Stimulated activated CD8-positive, alpha-beta memory T cell treated with anti-CD3 and anti-CD28 coated beads, Interleukin-15, amount 100 ng/mL, for 1 hour (primary cell): ENCODE results near the gene ETS1.

ENCODE experiments used
- DNase-seq: peaks from one replicate; pipeline ENCODE4 v3.0.0-alpha.2; 2020; ENCODE audit warnings: low read depth

The ETS1 gene

GRCh38 chr11:128535468-128536457, 51.6 kb downstream of the ETS1 start:
- DNase-seq: no peak

DNA sequence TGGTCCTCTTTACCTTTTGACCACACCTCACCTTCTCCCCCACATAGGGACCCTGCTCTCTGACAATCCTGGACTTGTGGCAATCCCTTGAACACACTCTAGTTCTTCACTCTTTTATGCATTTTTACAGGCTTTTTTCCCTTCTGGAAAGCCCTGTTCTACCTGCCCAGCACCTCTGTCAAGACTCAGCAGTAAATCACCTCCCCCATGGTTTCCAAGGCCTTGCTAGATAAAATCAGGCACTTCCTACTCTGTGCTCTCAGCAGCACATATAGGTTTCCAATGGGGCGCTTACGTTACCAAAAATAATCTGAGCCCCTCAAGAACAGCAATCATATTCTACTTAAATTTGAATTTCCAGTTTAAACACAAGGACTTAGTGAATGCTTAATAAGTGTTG, 53.9 kb downstream of the ETS1 start:
- no peak for DNase-seq

GRCh38 chr11:128532572-128533091, 54.7 kb downstream of the ETS1 start:
- DNase-seq: no peak

DNA sequence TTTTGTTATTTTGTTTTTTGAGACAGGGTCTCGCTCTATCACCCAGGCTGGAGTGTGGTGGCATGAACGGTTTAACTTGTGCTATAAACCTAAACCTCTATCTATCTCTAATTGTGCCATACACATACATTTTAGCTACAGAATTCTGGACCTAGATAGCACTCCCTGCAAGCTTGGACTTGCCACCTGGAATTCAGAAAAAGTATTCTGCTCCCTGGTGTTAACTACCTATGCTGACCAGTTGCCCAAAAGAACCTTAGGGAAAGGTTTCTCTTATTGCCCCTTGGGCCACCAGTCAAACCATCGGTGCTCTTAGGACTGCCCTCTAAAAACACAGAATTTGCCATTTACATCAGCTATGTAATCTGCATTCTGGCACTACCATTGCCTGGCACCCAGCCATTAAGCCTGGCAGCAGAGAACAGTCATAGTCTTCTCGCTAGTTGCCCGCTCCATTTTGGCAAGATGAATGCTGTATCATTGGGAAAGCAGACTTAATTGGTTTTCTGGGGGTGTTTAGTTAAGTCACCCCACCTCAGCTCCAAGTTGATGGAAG, 55.3 kb downstream of the ETS1 start:
- no peak for DNase-seq

GRCh38 chr11:128531588-128531987, 55.8 kb downstream of the ETS1 start:
- no peak for DNase-seq

DNA sequence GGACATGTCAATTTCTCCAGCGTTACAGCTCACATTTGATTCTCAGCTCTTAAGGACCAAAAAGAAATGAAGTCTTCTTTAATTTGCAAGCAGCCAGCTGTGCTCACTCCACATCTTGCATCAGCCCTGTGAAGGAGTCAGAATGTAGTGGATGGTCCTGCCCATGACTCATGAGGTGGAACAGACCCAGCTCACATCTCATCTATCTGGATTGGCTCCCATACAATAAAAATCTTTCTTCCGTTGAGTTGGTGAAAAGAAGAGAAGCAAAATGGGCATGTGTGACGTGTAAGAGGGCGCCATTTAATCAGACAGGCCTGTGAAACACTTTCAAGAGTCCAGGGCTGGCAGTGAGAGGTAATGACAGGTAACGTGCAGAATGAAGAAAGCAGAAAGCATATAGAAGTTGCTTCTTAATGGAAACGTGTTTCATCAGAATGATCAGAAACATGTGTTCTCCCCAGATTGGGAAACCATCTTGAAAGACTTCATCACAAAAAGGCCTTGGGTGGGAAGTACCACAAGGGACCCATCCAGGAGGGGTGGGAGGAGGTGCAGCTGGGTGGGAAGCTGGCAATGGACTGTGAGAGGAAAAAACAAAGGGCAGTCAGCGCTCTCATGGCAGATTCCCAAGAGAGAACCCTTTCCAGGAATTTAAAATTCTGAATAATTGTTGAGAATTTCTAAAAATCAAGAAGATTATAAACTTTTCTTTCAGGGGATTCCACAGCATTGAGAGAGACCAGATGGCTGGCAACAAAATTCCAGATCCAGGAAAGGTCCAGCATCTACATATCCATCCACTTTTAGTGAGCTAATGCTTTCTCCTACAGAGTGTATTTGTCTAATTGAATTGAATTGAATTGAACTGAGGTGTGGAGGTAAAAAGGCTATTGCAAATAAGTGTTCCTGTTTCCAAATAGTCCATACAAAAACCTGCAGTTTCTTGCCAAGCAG, 57.0 kb downstream of the ETS1 start:
- no peak for DNase-seq

DNA sequence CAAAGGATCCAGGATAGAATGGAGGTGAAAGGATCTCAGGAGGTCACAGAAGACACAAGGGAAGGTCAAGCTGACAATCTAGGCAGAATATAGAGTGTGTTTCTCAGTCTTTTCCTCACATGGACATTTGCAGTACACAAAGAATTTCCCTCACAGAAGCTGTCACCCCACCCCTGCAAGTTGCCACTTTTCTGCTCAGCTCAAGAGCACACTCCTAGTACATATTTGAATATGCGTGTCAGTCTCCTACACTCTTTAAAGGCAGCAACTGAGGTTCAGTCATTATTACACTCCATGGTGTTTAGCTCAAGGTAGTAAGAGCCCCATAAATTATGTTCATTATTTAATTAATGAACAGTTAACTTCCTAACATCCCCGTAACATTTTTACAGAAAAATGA, 59.1 kb downstream of the ETS1 start:
- DNase-seq: no peak

GRCh38 chr11:128527046-128527445, 60.3 kb downstream of the ETS1 start:
- DNase-seq: no peak

DNA sequence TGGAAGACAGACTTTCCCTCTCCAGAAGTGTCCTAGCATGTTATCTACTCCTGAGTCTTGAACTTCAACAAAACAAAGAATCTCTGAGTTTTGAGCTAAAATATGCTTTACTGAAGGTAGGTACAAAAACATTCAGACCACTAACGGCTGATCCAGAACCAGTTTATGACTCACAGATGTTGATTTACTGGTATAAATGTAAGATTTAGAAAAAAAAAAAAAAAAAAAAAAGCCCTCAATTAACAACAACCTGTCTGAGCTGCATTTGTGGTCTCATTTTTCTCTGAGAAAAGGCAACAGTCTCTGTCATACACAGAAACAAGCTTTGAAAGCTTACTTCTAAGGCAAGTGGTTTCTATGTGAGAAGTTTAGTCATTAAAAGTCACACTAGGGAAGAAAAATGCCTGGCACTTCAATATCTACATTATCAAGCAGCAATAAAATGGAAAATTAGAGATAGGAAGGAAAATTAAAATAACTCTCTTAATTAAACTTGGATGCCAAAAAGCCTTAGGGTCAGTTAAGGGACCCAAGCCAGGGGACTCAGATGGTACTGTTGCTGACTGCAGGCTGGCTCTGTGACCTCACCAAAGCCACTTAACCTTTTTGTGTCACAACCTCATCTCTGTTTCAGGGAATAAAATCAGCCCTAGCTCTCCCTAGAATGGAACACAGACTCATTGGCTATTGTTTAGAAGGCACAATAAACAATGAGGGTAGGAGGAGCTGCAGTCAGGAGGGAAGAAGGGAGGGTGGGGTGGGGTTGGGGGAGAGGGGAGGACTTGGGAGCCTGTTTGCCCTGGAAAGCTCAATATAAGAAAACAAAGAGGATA, 61.7 kb downstream of the ETS1 start:
- DNase-seq: no peak

DNA sequence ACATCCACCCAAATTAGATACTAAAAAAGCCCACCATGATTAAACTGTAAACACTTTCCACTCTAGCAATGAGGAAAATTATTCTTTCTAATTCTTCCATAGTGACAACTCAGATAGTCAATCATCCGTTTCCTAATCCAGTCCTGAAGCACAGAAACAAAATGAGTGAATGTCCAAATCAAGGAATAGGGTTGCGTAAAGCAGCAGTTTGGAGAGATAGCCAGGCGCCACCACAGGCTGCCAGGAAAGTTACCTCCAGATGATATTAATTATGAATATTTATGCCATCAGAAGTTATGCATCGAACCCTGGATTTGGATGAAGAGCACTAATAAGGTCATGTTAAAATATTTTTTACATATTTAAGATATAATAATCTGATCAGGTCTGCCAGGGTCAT, 63.2 kb downstream of the ETS1 start:
- no peak for DNase-seq

DNA sequence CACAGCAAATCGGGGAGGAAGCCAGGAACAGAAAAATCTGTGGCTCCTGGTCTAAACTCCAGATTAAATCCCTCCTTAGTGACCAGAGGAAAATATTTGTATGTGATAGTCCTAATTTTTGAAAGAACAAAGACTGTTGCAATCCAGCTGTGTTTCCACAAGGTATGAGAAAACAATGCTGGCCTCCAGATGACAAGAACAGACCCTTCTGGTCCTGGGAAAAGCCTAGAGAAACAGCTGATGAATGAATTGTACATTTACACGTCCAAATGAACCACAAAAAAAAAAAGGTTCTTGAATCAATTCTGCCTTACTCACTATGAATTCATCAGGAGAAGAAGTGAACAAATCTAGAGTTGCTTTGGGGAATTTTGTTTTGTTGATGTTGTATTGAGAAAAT, 63.7 kb downstream of the ETS1 start:
- no peak for DNase-seq

GRCh38 chr11:128522943-128523518, 64.3 kb downstream of the ETS1 start:
- no peak for DNase-seq

DNA sequence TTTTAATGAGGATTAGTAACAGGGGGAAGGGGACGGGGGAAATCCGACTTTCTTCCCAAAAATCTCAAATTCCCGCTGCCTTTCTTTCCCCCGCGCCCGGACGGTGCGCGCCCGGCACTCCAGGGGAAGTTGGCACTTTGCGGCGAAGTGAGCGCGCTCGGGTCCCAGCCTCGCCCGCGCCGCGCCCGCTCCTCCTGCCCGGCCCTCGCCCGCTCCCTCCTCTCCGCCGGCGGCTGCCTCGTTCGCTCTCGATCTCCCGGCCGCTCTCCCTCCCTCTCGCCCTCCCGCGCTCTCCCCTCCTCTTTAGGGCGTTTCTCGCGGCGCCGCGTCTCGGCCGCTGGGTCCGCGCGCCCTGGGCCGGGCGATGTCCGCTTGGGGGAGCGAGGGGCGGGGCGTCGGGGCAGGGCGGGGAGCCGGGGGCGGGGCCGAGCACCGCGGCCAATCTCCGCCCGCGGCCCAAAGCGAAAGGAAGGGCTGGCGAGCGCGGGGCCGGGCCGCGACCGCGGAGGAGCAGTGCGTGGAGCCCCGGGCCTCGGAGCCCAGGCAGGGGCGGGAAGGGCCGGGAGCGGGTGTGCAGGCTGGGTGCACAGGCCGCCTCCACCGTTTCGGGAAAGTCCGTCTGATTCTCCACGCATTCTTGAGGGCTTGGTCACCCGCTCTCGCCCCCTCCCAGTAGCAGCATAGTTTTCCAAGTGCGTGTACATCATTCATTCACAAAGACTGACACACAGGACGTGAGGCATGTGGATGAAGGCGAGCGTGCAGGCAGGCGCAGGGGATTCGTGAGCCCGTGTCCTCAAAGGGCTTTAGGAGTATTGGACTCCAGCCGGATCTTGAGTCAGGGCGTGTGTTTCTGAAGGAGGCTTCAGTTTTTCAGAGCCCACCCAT, 65.1 kb downstream of the ETS1 start:
- DNase-seq: peak; percentile 72

GRCh38 chr11:128521682-128522054, 65.7 kb downstream of the ETS1 start:
- DNase-seq: no peak

DNA sequence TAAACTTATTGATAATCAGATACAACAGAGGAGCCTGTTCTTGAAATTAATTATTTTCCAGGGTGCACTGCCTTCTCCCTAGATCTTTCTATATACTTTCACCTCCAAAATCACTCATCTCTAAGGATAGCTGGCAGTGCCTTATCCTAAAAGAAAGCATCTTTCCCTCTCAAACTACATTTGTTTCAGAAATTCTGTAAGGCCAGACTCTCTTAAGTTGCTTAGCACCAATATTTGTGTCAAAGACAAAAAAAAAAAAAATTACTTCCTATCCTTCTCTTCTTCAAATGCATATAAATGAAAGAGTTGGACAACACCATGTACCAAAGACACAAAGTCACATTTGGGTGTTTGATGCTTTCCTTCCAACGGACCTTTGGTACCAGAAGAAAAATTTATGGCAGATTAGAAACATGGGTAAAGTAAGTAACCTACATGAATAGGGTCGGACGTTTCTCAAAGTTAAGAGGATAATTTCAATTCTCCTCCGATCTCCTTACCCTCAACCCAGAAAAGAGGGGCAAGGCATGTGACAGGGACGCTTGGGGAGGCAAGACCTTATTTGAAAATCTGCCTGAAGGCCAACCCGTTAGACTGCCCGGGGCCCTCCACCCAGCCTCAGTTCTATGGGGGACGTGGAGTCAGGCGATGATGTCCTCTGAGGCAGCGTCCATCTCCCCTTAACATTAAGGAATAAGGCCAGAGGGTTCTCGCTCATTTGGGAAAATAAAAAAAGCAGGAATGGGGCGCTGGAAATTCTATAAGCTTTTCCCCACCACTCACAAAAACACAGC, 66.3 kb downstream of the ETS1 start:
- no peak for DNase-seq

- DNase-seq: no peak
These were observed 67.0 kb downstream of the ETS1 start for GRCh38 chr11:128520206-128520887.

- DNase-seq: no peak
These were observed 68.0 kb downstream of the ETS1 start for GRCh38 chr11:128519338-128519737.

DNA sequence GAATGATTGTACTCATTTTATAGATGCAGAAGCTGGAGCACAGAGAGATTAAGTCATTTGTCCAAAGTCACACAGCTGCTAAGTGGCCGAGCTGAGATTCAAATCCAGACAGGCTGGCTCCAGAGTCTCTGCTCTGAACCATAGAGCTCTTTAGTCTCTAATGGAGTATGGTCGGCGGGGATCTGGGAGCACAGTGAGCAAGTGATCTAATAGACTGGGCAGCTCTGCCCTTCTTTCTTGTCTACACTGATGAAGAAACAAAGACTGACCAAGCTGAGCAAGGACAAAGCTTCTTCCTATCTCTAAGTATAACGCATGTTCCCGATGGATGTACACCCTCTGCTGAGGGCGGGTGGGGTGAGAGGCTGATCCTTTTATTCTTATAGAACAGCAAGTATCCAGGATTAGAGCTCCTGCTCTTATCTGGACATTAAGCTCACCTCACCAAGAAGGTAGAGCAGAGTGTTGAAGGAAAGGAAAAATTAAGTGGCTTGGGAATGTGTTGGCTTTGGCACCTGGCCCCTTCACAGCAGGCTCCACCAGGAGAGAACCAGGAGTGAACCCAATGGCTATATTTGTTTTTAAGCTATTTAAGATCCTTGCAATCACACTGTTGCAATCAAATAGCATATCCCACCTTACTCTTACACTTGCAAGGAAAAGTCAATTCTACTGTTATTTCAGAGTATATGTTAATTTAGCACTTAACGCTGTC, 68.7 kb downstream of the ETS1 start:
- DNase-seq: no peak
